GM15510 (cell line): ENCODE data around the gene DGKD.

Experiments used
- POLR2A ChIP-seq: IDR thresholded peaks from 3 replicates; pipeline ENCODE4 v1.6.1; 2011; ENCODE audit warnings: borderline replicate concordance; ENCODE audit not compliant: insufficient read length; ENCODE audit errors: extremely low read depth

DGKD gene

DNA sequence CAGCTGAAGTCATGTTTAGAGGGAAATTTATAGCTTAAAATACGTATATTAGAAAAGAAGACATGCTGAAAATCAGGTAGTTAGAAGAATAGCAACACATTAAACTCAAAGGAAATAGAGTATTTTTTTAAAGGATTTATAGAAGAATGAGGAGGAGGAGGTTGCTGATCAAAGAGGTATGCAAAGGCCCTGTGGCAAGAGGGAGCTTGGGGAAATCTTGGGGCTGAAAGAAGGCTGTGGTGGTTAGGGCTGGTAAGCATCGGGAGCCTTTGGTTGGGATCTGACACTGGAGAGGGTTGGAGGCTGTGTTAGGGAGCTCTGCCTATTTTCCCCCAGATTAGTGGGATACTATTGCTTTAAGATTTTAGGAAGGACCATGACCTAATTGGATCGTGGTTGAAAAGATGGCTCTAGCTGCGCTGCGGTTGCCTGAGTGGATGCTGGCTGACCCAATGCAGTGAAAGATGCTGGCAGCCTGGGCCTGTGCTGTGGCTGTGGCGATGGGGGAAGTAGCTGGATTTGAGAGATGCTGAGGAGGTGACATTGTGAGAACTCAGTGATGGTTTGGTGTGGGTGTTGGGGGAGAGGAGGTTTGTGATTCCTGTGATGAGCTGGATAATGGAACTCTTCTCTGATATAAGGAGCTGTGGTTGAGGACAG, 11.7 kb downstream of the DGKD start:
- no peak for TF ChIP-seq POLR2A

- no peak for TF ChIP-seq POLR2A
Measured at GRCh38 chr2:233367586-233367985, 13.3 kb downstream of the DGKD start.

- TF ChIP-seq POLR2A = no peak
Measured at GRCh38 chr2:233368756-233369155, 14.5 kb downstream of the DGKD start.

- TF ChIP-seq POLR2A = no peak
Measured at GRCh38 chr2:233369462-233369861, 15.2 kb downstream of the DGKD start.

DNA sequence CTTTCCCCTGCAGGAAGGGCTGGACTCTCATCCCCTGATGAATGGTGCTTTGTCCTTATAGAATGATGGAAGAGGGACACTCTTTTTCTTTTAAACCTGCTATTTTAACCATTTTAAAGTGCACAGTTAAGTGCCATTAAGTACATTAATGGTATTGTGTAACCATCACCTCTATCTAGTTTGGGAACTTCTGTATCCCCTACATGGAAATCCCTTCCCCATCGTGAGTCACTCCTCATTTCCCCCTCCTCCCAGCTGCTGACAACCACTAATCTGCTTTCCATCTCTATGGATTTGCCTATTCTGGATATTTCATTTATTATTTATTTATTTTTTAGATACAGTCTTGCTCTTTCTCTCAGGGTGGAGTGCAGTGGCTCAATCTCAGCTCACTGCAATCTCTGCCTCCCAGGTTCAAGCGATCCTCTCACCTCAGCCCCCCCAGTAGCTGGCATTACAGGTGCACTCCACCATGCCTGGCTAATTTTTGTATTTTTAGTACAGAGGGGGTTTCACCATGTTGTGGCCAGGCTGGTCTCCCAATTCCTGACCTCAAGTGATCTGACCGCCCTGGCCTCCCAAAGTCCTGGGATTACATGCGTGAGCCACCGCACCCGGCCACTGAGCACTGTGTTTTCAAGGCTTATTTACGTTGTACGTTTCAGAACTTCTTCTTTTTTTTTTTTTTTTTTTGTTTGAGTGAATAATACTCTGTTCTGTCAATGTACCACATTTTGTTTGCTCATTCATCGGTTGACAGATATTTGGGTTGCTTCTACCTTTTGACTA, 15.8 kb downstream of the DGKD start:
- TF ChIP-seq POLR2A = no peak

GRCh38 chr2:233371641-233372040, 17.3 kb downstream of the DGKD start:
- TF ChIP-seq POLR2A = no peak

DNA sequence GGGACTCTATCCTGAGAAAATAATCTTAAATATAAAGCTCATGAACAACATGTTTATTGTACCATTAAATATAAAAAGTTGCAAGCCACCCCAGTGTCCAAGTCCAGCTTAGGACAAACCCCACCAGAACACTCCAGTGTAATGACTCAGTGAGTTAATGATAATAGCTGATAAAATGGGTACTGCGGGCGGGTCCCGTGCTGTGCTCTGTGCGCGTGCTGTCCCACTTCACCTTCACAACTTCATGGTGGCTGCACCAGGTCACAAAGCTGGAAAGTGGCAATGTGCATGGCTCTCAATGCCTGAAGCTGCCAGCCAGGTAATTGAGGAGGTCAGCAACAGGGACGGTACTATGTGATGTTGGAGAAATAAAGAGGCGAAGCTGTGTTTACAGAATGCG, 18.6 kb downstream of the DGKD start:
- TF ChIP-seq POLR2A = no peak

DNA sequence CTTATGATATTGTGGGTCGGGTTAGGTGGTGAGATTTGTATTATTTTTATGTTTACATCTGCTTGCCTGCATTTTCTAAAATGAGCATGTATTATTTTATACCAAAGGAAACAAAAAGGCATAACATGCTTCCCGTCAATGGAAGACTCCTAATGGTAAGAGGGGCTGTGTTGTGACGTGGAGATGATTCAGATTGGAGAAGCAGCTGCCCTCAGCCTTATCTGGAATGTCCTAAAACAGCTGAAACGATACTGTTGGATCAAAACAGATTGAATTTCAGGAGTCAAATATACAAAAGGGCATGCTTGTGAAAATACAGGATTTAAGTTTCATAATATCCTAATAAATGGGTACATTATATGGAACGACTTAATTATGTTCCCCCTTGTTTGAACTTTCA, 19.0 kb downstream of the DGKD start:
- no peak for TF ChIP-seq POLR2A

GRCh38 chr2:233375490-233376314, 21.4 kb downstream of the DGKD start:
- TF ChIP-seq POLR2A = no peak

GRCh38 chr2:233379034-233379433, 24.7 kb downstream of the DGKD start:
- TF ChIP-seq POLR2A = no peak

DNA sequence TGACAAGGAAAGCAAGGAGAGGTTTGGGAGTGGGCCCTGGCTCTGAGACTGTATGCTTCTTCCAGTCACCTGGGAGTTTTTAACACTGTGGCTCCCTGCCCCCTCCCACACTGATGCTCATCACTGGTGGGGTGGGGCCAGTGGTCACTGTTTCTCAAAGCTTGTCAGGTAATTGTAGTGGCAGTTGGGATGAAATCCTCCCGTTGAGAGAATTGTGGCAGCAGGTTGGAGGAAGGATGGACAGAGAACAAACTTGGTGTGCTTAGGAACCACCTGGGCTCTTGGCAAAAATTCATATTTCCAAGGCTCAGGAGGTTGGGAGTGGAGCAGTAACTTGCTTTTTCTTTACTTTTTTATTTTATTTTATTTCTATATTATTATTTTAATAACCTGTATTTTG, 25.1 kb downstream of the DGKD start:
- no peak for TF ChIP-seq POLR2A

- no peak for TF ChIP-seq POLR2A
Measured at GRCh38 chr2:233380132-233380895, 26.0 kb downstream of the DGKD start.

- TF ChIP-seq POLR2A = no peak
Measured at GRCh38 chr2:233380995-233381637, 26.8 kb downstream of the DGKD start.

DNA sequence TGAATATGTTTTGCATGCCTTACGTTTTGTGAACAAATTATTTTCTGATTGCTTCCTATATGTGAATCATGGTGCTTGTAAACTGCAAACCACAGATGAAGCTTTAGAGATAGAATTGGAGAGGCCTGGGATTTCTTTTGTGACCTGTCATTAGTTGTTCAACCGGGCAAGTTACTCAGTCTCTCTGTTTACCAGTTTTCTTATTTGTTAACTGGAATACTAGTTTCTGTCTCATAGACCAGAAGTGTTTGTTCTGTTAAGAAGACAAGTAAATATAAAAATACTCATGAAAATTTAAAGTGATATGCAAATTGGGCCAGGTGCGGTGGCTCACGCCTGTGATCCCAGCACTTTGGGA, 27.3 kb downstream of the DGKD start:
- no peak for TF ChIP-seq POLR2A

GRCh38 chr2:233384015-233384414, 29.7 kb downstream of the DGKD start:
- no peak for TF ChIP-seq POLR2A

DNA sequence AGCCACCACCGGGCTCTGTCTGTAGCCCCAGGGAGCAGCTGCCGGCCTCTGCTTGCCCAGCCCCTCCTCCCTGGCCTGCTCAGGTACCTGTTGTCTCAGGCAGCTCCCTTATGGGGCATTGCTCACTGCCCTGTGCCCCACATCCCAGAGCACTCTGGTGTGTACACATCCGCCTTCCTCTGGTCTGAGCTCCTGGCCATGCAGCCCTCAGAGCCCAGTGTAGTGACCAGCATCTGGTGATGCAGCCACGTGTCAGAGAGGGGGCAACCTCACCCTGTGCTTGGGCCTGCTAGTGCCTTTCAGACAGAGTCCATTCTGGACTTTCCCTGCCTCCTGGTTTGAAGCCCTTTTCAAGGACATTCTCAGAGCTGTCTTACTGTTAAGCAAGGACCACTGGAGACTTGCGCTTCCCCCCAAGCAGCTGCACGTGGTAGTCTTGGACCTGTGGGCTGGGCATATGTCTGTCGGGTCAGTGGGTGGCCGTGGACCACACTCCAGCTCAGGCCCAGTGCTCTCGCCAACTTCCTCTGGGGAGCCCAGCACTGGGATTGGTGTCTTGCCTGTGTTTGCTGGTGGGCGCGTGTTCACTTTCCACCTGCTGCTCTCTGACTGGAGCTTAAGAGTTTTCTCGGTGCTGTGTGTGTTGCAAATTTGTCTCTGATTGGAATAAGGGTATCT, 30.7 kb downstream of the DGKD start:
- no peak for TF ChIP-seq POLR2A
